ENCODE measurements around the gene MAD1L1.

MAD1L1 gene

DNA sequence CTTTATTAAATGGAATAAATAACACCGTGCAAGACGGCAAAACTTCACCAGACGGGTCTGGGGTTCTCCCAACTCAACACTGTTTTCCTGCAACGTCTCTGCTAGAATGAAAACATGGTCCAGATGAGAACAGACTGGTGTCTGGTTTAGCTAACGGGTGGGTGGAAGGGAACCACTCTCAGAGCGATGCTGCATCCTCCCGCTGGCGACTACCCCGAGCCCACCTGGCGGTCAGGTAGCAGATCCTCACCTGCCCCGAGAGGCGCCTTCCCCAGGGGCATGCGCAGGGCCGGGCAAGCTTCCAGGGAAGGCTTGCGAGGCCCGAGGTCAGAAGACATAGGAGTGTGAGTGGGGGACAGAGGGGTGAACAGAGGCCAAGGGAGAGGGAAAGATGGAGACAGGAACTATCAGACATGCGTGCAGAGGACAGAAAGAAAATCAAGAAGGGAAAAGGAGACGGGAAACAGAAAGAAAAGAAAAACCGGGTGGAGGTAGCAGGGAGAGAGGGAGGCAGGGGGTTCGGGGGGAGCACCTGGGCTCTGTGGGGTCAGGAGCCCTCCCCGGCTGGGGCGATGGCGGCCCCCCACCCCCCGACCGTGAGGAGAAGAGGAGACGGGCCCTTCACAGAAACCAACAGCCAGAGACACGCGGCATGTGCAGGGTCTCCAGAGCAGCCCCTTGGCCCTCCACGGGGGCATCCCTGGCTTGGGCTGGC lies 222.0 kb downstream of the MAD1L1 start:
- DNase-seq, result no peak

DNA sequence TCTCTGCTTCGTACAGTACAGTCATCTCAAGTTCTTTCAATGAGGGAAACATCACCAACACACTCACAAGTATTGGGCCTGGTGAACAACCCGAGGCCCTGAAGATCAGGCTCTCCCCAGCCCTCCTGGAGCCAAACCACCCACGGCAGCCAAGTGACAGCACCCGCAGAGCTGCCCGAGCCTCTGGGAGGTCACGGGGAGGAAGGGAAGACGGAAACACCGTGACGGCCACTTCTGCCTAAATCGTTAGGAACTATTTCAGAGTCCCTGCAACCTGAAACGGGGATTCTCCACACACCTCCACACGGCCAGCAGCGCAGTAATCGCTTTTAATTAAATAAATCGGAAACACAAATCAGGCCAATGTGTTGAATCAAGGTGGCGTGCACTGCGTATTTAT lies 222.6 kb downstream of the MAD1L1 start:
- DNase-seq, result no peak

DNA sequence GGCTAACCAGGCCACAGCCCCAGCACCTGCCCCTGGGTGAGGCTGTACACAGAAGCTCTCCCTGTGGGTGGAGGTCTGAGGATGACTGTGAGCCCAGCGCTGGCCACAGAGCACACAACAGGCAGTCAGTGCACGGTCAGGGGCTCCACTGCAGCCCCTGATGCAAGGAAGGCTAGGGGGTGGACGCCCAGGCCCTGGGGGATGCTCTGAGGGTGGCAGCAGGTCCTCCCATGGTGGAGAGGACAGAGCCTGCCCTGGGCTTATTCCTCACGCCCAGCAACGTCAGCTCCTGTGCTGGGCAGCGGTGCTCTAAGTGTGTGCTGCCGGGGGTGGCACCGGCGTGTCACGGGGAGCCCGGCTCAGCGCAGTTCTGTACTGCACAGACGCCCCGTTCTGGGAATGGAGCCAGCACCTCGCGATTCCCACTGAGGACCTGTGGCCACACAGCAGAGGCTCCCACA lies 223.2 kb downstream of the MAD1L1 start:
- no peak for DNase-seq

GRCh38 chr7:2008936-2009540 lies 223.7 kb downstream of the MAD1L1 start:
- DNase-seq, result no peak

DNA sequence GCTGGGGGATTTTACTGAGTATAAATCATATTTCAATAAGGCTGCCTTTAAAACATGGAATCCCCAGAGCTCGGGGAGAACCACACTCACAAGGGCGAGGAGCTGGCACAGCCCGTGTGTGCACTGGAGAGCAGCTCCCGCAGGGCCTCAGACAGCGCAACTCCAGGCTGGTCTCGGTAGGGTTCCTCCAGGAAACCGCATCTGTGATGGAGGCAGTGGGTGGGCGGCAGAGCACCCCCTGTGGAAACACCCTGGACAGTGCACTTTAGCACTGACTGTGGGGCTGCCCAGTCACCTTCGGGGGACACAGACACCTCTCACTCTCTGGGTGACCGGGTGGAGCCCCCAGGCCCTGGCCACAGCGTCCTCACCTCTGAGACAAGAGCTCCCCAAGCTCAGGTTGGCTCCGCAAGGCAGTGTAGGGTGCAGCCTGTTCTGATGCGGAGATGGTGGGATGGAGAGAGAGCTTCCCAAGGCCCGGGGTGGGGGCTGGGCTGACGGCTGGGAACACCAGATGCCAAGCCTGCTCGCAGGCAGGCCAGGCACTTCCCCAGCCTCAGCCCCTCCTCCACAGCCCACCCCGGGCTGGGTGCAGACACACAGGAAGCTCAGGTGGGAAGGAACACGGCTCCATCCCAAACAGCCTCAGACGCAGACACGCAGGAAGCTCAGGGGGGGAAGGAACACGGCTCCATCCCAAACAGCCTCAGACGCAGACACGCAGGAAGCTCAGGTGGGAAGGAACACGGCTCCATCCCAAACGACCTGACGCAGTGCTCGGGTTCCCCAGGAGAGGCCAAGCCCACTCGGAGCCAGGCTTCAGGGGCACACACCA lies 224.4 kb downstream of the MAD1L1 start:
- no peak for DNase-seq

- no peak for DNase-seq
Observed at GRCh38 chr7:2007551-2007950, 225.2 kb downstream of the MAD1L1 start.

DNA sequence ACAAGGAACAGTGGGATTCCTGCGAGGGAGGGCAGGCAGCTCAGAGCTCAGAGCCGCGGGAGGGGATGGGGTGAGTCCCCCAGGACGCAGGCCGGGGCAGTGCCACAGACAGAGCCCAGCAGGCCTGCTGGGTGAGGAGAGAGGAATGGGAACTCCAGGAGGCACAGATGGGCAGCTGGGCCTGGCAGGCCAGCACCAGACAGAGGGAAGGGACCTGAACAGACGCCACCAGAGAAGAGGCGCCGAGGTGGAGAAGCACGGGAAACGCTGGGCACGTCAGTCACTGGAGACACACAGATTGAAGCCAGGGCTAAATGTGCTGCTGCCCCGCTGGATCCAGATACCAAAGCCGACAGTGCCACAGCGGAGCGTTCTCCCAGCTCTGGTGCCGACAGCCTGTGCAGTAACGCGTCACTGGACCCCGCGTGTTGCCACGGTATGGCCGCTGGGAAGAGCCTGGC lies 225.8 kb downstream of the MAD1L1 start:
- no peak for DNase-seq

- no peak for DNase-seq
Observed at GRCh38 chr7:2006231-2006771, 226.4 kb downstream of the MAD1L1 start.

GRCh38 chr7:2005786-2006185 lies 227.0 kb downstream of the MAD1L1 start:
- DNase-seq, result no peak

DNA sequence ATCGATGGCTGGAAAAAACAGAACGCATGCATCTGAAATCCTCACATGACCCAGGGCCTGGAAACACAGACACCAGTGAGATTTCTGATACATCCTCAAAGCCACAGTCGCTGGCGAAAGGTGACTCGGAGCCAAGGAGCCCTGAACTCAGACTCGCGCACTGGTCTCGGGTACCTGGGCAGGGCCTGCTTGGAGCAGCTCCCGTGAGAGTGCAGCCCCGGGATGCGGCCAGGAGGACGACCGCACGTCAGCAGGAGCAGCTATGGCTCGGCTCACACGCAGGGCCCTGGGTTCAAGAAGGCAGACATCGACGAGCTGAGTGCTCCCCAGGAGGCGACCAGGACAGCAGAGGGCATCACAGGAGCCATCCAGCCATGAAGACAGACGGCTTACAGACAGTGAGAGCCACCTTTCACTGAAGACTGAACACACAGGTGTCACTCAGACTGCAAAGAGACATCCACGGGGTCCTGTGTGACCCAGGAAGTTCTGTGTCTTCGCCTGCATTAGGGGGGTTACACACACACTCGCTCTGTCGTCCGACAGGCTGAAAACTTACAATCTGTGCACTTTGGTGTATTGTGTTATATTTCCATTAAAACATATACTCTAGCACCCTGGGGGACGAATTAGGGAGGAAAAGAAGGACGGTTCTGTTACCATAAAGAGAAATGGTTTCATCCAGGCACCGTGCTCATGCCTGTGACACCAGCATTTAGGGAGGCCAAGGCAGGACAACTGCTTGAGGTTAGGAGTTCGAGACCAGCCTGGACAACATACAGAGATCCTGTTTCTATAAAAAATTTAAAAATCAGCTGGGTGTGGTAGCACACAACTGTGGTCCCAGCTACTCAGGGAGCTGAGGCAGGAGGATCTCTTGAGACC lies 227.7 kb downstream of the MAD1L1 start:
- no peak for DNase-seq

GRCh38 chr7:2003931-2004812 lies 228.6 kb downstream of the MAD1L1 start:
- DNase-seq, result no peak

DNA sequence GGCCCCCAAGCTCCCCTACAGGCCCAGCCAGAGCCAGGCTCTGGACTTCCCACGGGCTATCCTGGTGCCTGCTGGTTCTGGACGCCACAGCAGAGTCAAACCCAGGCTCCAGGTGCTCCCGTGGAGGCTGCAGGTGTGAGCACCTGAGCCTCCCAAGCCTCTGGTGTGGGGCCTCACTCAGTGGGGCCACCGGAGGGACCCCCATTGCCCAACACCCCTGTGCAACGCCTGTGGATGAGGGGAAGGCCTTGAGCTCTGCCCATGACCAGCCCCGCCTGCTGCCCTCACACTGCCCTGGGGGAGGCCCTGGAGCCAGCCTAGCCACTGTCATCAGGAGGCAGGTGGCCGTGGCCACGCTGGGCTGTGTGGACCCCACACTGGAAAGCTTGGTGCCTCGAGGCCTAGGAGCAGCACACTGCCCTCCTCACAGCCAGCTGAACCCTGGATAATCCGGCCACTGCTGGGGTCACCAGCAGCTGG lies 229.3 kb downstream of the MAD1L1 start:
- DNase-seq, result no peak

DNA sequence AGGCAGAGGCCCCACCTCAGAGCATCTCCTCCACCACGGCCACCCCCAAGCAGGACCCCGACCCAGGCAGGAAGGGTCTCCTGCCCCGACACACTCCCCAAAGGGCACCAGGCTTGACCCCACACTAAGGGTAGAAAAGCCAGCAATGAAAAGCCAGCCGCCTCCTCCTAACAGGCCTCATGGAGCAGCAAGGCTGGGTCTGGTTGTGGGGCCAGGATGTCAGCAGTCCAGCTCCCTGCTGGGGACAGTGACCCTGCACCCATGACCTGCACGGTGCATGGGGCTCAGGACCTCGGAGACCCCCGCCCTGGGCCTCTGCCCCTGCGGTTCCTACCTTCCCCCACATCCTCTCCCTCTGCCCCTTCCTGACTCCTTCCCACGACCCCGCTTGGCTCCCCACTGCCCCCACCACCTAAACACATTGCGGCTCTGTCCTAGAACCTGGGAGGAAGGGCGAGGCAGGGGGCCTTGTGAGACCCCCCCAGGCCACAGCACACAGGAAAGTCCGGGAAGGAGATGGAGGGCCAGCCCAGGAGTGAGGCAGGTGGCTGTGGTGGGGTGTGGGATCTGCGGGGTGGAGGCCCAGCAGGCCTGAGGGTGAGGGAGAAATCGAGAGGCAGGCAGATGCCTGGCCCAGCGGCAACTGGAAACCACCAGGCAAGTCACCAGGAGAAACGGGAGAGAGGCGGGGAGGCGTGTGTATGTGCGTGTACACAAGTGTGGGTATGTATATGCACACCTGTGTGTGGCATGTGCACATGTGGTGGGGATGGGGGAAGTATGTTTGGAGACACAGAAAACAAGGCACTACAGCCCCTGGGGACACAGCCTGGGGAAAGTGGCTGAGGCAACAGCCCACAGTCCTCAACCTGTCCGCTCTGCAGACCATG lies 229.9 kb downstream of the MAD1L1 start:
- DNase-seq, result no peak

- no peak for DNase-seq
Observed at GRCh38 chr7:2001601-2002442, 230.9 kb downstream of the MAD1L1 start.

- DNase-seq, result no peak
Observed at GRCh38 chr7:2000746-2001321, 231.9 kb downstream of the MAD1L1 start.

- no peak for DNase-seq
Observed at GRCh38 chr7:2000153-2000687, 232.5 kb downstream of the MAD1L1 start.

DNA sequence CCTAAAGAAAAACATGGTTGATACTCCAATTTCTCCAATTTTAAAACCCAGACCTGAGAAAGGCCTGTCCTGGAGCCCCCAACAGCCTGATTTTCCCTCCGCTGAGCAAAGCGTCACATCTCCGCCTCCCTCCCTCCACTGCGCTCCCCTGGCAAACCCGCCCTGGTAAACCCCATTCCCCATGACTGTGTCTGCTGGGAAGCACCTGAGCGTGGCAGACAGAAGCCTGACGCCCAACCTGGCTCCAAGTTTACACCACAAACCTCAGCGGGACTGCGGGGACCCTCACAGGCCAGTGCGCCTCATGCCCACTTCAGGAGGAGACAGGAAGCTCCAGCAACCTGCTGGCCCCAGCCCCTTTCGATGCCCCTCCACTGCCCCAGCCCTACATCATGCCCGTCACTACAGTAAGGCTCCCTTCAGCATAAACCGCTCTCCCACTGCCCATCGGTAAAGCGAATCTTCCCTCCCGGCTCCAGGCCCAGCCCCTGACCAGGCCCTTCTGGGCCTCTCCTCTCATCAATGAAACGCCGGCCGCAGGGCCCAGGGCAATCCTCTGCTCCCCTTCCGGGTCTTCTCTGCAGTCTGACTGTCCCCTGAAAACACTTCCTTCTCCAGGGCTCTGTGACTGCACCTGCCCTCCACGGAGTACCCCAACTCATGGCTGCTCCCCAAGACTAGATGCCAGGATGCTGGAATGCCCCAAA lies 233.3 kb downstream of the MAD1L1 start:
- DNase-seq, result no peak

GRCh38 chr7:1998146-1998545 lies 234.6 kb downstream of the MAD1L1 start:
- DNase-seq, result no peak

All from activated CD4-positive, alpha-beta T cell treated with anti-CD3 and anti-CD28 coated beads for 1 hour (primary cell).